SU-DHL-6 (cell line): ENCODE results near the gene NOS1AP.

Experiments
- EZH2phosphoT487 ChIP-seq: fragments of 200-600 bp; sonication (generic), shearing (Covaris generic); conservative IDR thresholded peaks from 2 replicates; pipeline ENCODE4 v1.6.1; 2018; ENCODE audit warnings: mild to moderate bottlenecking, antibody characterized with exemption, low read length, moderate library complexity, mixed read lengths
- TF ChIP-seq, protein P1 (sequence below): fragments of 200-600 bp; sonication (generic); IDR thresholded peaks from one replicate; pipeline ENCODE4 v1.5.1; 2017; ENCODE audit warnings: antibody characterized with exemption, mild to moderate bottlenecking, low read length, moderate library complexity; ENCODE audit not compliant: insufficient read depth, poor library complexity, severe bottlenecking

- TF ChIP-seq, protein P1, sequence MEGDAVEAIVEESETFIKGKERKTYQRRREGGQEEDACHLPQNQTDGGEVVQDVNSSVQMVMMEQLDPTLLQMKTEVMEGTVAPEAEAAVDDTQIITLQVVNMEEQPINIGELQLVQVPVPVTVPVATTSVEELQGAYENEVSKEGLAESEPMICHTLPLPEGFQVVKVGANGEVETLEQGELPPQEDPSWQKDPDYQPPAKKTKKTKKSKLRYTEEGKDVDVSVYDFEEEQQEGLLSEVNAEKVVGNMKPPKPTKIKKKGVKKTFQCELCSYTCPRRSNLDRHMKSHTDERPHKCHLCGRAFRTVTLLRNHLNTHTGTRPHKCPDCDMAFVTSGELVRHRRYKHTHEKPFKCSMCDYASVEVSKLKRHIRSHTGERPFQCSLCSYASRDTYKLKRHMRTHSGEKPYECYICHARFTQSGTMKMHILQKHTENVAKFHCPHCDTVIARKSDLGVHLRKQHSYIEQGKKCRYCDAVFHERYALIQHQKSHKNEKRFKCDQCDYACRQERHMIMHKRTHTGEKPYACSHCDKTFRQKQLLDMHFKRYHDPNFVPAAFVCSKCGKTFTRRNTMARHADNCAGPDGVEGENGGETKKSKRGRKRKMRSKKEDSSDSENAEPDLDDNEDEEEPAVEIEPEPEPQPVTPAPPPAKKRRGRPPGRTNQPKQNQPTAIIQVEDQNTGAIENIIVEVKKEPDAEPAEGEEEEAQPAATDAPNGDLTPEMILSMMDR = no peak
- no peak for TF ChIP-seq EZH2phosphoT487
Measured at GRCh38 chr1:162363823-162364222, 294.3 kb downstream of the NOS1AP start.
